ENCODE results near the gene LY6G5C.

The LY6G5C gene

GRCh38 chr6:31683591-31683990 lies 2.7 kb upstream of the LY6G5C start:
- in situ Hi-C loops (cut with MboI; ENCODE audit: low pct_unique_long_range_greater_than_20kb, low sequenced_read_pairs, unreplicated experiment) = loop anchor here (5.0 kb wide), 1 partner anchor 149 kb away; no protein-coding TSS in a partner anchor
- no peak for TF ChIP-seq CTCF (IDR thresholded peaks at IDR 0.05; ENCODE audit: extremely low read depth, insufficient read depth, missing control alignments)
- DNase-seq (ENCODE audit: low spot score) = no peak

GRCh38 chr6:31681135-31681671 lies 336 bp upstream of the LY6G5C start:
- in situ Hi-C loops (cut with MboI; ENCODE audit: low pct_unique_long_range_greater_than_20kb, low sequenced_read_pairs, unreplicated experiment) = loop anchor here (5.0 kb wide), 1 partner anchor 151 kb away; no protein-coding TSS in a partner anchor
- DNase-seq (ENCODE audit: low spot score) = peak; percentile 68
- TF ChIP-seq CTCF (IDR thresholded peaks at IDR 0.05; ENCODE audit: extremely low read depth, insufficient read depth, missing control alignments) = peak; percentile 24

GRCh38 chr6:31677955-31678354 lies 2.9 kb downstream of the LY6G5C start:
- in situ Hi-C loops (cut with MboI; ENCODE audit: low pct_unique_long_range_greater_than_20kb, low sequenced_read_pairs, unreplicated experiment) = no loop called here
- TF ChIP-seq CTCF (IDR thresholded peaks at IDR 0.05; ENCODE audit: extremely low read depth, insufficient read depth, missing control alignments) = no peak
- no peak for DNase-seq (ENCODE audit: low spot score)

GRCh38 chr6:31676904-31677303 lies 4.0 kb downstream of the LY6G5C start:
- TF ChIP-seq CTCF (IDR thresholded peaks at IDR 0.05; ENCODE audit: extremely low read depth, insufficient read depth, missing control alignments) = no peak
- in situ Hi-C loops (cut with MboI; ENCODE audit: low pct_unique_long_range_greater_than_20kb, low sequenced_read_pairs, unreplicated experiment) = no loop called here
- no peak for DNase-seq (ENCODE audit: low spot score)

- no peak for DNase-seq (ENCODE audit: low spot score)
- in situ Hi-C loops (cut with MboI; ENCODE audit: low pct_unique_long_range_greater_than_20kb, low sequenced_read_pairs, unreplicated experiment) = no loop called here
- TF ChIP-seq CTCF (IDR thresholded peaks at IDR 0.05; ENCODE audit: extremely low read depth, insufficient read depth, missing control alignments) = no peak
These were observed 4.5 kb downstream of the LY6G5C start for GRCh38 chr6:31676322-31676903.

- no peak for DNase-seq (ENCODE audit: low spot score)
- in situ Hi-C loops (cut with MboI; ENCODE audit: low pct_unique_long_range_greater_than_20kb, low sequenced_read_pairs, unreplicated experiment) = no loop called here
- no peak for TF ChIP-seq CTCF (IDR thresholded peaks at IDR 0.05; ENCODE audit: extremely low read depth, insufficient read depth, missing control alignments)
These were observed 11.2 kb downstream of the LY6G5C start, which contains the start of gene LY6G5B for GRCh38 chr6:31669676-31670075. Gene LY6G5B, plus strand, starts transcription at chr6:31669976. Its CDS starts 975 bp downstream, at chr6:31670951.
